CD4-positive, alpha-beta T cell treated with Interleukin-2 at 100 ng/mL for 4 hours (primary cell): ENCODE data around the gene PLD2.

ENCODE experiments used
- DNase-seq: peaks from one replicate; pipeline ENCODE4 v3.0.0-alpha.2; 2020; ENCODE audit warnings: low spot score

PLD2 gene

GRCh38 chr17:4833941-4834680 is 27.2 kb downstream of the PLD2 start:
- peak; percentile 1 for DNase-seq

DNA sequence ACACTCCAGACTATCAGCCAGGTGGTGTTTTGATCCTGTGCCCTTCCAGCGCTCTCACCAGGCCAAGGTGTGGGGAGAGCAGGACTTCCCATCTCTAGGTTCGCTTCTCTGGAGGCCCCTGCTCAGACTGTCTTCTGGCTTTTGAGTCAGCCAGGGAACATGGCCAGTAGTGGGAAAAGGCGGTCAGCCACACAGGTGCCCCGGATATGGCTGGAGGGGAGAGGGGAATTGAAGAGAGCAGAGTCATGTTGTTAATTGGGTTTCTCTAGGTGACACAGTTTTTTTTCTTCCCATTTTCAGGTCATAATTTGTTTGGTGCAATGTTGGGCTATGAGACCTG is 27.7 kb downstream of the PLD2 start:
- no peak for DNase-seq

DNA sequence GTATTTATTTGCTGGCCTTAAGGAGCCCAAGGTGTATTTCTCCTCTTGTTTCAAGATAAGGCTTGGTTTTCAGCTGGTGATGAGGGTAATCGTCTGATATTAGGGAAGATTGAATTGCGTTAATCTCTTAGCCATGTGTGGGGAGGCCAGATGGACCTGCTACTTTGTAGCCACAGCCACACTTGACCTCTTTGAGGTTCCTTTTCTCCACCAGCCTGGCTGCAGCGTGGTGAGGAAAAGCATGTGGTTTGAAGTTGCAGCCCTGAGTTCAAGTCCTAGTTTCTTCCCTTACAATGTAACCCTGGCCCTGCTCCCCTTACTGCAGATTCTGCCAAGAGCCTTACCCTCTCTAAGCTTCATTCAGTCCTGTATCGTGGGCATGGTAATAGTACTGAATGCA is 29.3 kb downstream of the PLD2 start:
- DNase-seq = no peak

DNA sequence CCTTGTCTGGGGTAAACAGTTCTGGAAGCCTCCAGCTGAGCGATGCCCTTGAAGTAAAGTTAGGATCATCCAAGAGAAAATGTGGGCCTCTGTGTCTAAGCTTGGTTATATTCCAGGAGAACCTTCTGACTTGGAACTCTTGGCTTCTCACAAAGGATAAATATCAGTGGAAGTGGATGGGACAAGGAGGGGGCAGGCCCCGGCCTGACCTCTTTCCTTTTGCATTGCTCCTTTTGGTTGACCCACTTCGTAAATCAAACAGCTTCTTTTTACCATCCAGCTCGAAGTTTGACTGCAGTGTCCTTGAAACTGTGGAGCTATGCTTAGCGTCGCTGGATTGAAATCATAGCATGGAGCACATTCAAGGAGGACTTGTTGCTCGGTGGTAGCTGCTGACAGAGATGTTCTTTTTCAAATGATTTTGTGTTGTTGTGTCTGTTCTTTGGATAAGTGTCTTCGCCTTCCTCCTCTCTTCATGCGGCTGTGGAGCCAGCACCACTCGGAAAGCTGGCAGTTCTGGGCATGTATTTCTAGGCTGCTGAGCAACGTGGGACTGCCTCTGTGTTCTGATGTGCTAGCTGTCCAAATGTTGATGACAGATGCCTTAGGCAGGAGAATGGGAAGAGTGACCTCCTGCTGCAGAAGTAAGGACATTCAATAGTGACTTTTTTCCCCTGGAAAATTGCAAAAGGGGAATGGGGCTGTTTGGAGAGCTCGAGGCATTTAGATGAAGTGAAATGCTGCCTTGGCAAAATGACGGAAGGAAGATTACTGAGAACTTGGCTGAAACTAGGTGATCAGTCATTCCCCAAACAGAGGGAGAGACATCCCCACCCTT is 30.7 kb downstream of the PLD2 start:
- DNase-seq = no peak

DNA sequence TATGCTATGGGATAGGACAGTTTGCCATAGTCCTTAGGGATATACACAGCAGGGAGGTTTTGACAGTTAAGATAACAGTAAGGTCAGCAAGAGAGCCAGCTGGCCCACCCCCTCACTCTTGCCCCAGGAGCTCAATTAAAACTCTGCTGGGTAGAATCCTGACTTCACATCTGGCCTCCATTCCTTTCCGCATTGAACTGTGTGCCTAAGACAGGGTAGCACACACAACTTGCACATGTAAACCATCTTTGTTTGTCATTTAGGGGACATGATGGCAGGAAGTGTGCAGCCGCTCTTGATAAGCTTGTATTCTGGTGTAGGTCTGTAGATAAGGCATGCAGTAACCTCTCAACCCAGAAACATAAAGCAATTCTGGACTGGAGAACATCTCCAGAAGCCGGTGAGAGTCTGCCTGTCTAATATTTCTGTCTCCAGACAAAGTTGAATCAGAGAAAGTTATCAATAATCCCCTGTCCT is 31.4 kb downstream of the PLD2 start:
- DNase-seq = no peak

GRCh38 chr17:4839221-4839620 is 32.3 kb downstream of the PLD2 start:
- DNase-seq = no peak

GRCh38 chr17:4839965-4840892 is 33.3 kb downstream of the PLD2 start:
- no peak for DNase-seq

DNA sequence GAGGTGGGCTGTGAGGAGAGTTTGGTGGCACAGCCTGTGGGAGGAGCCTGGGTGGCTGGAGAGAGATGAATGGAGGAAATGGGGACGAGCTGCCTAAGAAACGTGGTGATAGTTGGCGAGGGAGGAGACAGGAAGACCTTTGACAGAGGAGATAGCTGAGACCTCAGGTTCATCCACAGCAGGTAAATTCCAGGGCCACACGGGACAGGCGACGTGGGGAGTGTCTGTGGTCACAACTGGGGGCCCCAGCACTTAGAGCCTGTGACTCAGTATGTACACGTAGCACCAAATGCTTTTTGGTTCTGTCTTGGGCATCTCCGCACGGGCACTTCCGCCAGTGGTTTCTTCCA is 33.9 kb downstream of the PLD2 start:
- peak; percentile 16 for DNase-seq

DNA sequence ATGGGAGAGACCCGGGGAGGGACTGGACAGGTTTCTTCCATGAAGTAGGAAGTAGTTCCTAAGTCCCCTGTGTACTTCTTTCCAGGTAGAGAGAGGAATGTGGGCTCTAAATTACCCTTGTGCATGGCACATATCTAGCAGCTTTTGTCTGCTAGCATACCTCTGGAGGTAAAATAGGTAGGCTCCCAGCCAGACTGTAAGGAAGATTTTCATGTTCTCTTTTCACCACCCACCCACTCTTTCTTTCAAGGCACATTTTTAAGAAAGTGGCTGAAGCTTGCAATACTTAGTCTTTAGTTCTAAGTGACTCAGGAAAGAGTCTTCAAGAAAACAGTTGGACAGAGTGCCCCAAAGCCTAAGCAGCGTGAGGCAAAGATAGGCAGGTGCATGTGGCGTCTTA is 35.4 kb downstream of the PLD2 start:
- no peak for DNase-seq

- DNase-seq = no peak
Observed at GRCh38 chr17:4843321-4844000, 36.5 kb downstream of the PLD2 start.

DNA sequence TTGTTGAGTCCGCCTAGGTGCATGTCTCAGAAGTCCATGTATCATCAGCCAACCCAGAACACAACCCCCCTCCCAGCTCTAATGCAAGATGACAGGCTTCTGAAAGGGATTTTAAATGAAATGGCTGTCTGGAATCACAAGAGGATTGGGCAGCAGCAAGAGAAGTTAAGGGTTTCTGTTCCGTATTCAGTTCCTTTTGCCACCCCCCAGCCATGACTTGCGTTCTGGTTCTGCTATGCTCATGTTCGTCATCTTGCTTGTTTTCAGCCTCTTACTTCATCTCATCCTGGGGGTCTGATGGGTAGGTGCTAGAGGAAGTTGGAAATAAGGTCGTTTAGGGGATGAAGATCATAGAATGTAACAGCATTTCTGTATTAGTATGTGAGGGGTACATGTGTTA is 38.2 kb downstream of the PLD2 start:
- no peak for DNase-seq

GRCh38 chr17:4846635-4847390 is 39.9 kb downstream of the PLD2 start:
- DNase-seq = no peak

DNA sequence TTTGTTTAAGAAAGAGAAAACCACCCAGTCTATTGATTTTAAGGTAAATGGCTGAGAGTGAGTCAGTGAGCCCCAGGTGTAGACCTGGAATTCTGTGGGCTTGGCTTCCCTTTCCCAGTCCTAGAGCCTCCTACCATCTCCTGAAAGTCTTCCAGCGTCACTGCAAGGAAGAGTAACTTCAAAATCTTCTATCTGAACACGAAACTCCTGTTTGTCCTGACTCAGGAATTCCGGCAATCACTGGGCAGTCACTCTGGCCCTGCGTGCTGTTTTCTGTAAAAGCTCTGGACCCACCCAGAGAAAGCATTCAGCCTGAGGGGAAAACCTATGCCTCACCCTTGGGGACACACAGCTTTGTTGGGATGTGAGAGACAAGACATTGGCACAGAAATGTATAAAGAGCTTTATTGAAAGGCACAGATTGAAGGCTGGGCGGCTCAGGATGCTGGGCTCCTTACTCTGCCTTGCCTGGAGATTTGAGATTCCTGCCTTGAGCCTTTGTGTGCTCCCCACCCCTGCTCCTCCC is 42.1 kb downstream of the PLD2 start:
- no peak for DNase-seq

DNA sequence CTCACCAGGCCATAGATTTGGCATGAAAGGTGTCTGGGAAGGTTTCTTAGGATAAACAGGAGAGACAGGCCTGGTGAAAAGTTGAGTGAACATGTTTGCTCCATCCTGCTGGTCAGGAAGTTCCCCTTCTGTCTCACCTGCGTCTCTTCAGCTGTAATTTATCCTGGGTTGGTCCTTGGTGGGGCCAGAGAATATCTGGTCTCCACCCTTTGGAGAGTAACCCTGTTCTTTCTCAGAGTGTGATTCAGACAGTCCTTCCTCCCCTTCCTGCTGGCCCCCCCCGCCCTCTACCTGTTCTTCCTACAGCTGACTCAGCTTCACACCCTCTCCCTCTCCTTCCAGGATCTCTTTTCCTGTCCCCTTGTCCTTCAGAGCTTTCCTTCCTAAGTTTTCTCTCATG is 43.3 kb downstream of the PLD2 start:
- no peak for DNase-seq

GRCh38 chr17:4851084-4851483 is 44.1 kb downstream of the PLD2 start:
- DNase-seq = no peak

DNA sequence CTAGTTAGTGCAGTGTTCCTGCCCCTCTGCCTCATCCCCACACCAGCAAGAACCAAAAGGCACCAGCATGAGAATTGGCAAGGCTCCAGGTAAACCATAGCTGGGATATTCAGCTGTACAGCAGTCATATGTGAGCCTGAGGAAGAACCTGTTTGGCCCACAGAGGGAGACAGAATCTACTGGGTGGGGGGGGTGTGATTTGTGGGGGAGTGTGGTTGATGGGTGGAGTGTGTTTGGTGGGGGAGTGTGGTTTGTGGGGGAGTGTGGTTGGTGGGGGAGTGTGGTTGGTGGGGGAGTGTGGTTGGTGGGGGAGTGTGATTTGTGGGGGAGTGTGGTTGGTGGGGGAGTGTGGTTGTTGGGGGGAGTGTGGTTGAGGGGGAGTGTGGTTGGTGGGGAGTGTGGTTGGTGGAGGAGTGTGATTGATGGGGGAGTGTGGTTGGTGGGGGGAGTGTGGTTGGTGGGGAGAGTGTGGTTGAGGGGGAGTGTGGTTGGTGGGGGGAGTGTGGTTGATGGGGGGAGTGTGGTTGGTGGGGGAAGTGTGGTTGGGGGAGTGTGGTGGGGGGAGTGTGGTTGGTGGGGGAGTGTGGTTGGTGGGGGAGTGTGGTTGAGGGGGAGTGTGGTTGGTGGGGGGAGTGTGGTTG is 45.7 kb downstream of the PLD2 start:
- peak; percentile 1 for DNase-seq

GRCh38 chr17:4853208-4853671 is 46.3 kb downstream of the PLD2 start:
- DNase-seq = no peak

DNA sequence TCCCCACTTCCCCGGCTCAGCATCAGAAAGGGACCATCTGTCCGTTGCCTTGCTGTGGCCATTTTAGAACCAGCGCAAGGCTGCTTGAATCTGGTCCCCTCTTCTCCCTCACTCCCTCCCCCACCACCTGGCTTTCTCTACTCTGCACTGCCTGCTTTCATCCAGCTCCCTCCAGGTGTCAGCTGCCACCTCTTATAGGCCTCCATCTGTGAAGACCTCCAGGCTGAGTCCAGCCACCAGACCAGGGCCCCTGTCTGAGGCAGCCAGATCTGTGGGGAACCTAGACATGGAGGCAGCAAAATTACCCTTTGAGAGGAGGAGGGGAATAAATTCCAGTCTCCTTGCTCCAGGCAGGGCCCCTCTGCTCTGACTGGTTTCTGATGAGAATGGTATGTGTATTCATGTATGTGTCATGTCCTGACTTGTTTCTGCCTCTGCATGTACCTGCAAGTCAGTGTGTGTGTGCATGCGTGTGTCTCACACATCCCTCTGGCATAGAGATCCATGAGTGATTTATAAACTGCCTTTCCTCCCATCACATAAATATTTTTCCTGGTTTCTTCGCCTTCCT is 47.2 kb downstream of the PLD2 start:
- DNase-seq = no peak

- no peak for DNase-seq
Observed at GRCh38 chr17:4856271-4856936, 49.5 kb downstream of the PLD2 start.
